PFSK-1 (cell line): ENCODE results near the gene SLC39A7.
A peak's percentile ranks its signal among the peaks of the same experiment; 100 is the strongest.

ENCODE experiments used
- FOXP2 ChIP-seq: optimal IDR thresholded peaks from 2 replicates; pipeline ENCODE3; 2011; ENCODE audit warnings: borderline replicate concordance, control low read depth, inconsistent platforms; ENCODE audit not compliant: insufficient read depth; ENCODE audit errors: extremely low read length, extremely low read depth
- POLR2AphosphoS5 ChIP-seq: IDR thresholded peaks from 2 replicates; pipeline ENCODE4 v1.6.1; 2012; ENCODE audit warnings: low read depth, mild to moderate bottlenecking, control low read depth, low read length, moderate library complexity
- REST ChIP-seq, 2 experiments: IDR thresholded peaks; 2 replicates each; pipeline versions ENCODE4 v1.6.1 to v1.8.0; 2011 to 2012; ENCODE audit warnings: low read depth in 2 of 2, low read length in 2 of 2, control low read depth in 1 of 2, inconsistent platforms in 1 of 2, mild to moderate bottlenecking in 1 of 2, moderate library complexity in 1 of 2; ENCODE audit not compliant: insufficient read depth in 1 of 2
- SIN3A ChIP-seq: IDR thresholded peaks from 2 replicates; pipeline ENCODE4 v1.6.1; 2012; ENCODE audit warnings: mild to moderate bottlenecking, low read length, moderate library complexity, borderline replicate concordance; ENCODE audit not compliant: insufficient read depth
- TAF1 ChIP-seq: IDR thresholded peaks from 2 replicates; pipeline ENCODE4 v1.6.1; 2012; ENCODE audit warnings: low read length, control low read depth, borderline replicate concordance; ENCODE audit not compliant: insufficient read depth

Gene SLC39A7

GRCh38 chr6:33248932-33249731 is 48.5 kb downstream of the SLC39A7 start:
- TF ChIP-seq TAF1 (peak; percentile 74; the same call in 1 of the 2 replicates), REST (IDR thresholded peaks at IDR 0.05; ENCODE audit: insufficient read depth in 1 of 2, low read depth in 2 of 2, low read length in 2 of 2) (peak; percentile 30 to 36; a peak in 1 of 4 replicates), SIN3A (peak; percentile 53; the same call in 1 of the 2 replicates), POLR2AphosphoS5 (peak; percentile 91), FOXP2 (peak; percentile 72)

- TF ChIP-seq TAF1 (no peak), SIN3A (no peak), REST (IDR thresholded peaks at IDR 0.05; ENCODE audit: insufficient read depth in 1 of 2, low read depth in 2 of 2, low read length in 2 of 2) (no peak), FOXP2 (no peak), POLR2AphosphoS5 (no peak)
These were observed 49.3 kb downstream of the SLC39A7 start for GRCh38 chr6:33249732-33250630.

GRCh38 chr6:33250731-33251130 is 50.1 kb downstream of the SLC39A7 start:
- TF ChIP-seq TAF1, result no peak
- TF ChIP-seq FOXP2, result no peak
- no peak for TF ChIP-seq REST (IDR thresholded peaks at IDR 0.05; ENCODE audit: insufficient read depth in 1 of 2, low read depth in 2 of 2, low read length in 2 of 2)
- no peak for TF ChIP-seq POLR2AphosphoS5
- TF ChIP-seq SIN3A, result no peak

- TF ChIP-seq POLR2AphosphoS5 (no peak), REST (IDR thresholded peaks at IDR 0.05; ENCODE audit: insufficient read depth in 1 of 2, low read depth in 2 of 2, low read length in 2 of 2) (no peak), TAF1 (no peak), SIN3A (no peak), FOXP2 (no peak)
These were observed 50.8 kb downstream of the SLC39A7 start for GRCh38 chr6:33251395-33252012.
